PC-9 (cell line): ENCODE data around the gene MGLL. TPM values are rescaled to one million over a fixed set of nuclear protein-coding genes. Genes with fewer than 3 reads are reported as not detected.

Source experiments
- BruUV-seq: library from RNA; stranded (reverse); fragments of 400-500 nt; replicated peaks from 2 replicates; lab custom pipeline; 2021; lab: Mats Ljungman, UMichigan
- CTCF ChIA-PET: fragments of 300-600 bp; sonication (Branson Sonifier 250); formaldehyde crosslinking; loops from one replicate; lab custom pipeline; 2022; ENCODE audit warnings: antibody characterized with exemption; lab: Charles Lee
- POLR2A ChIA-PET: fragments of 300-600 bp; sonication (Branson Sonifier 250); formaldehyde crosslinking; loops from one replicate; lab custom pipeline; 2022; ENCODE audit warnings: antibody characterized with exemption; ENCODE audit not compliant: unreplicated experiment; lab: Charles Lee
- DNase-seq, 2 experiments: peaks; one replicate each; pipeline versions ENCODE4 v3.0.0 to v3.0.0-alpha.2; 2015 to 2022; ENCODE audit warnings: mixed read lengths in 1 of 2
- H2AFZ ChIP-seq: fragments of 200-600 bp; sonication (generic); 2 replicates; pipeline ENCODE4 v1.8.1; 2017; ENCODE audit warnings: antibody characterized with exemption
- H3F3A ChIP-seq: fragments of 200-600 bp; sonication (generic); 2 replicates; pipeline ENCODE4 v1.8.1; 2017; ENCODE audit warnings: antibody characterized with exemption, mild to moderate bottlenecking, low read depth; ENCODE audit not compliant: insufficient read depth
- H3K27ac ChIP-seq: fragments of 200-600 bp; sonication (generic); 2 replicates; pipeline ENCODE4 v1.6.1; 2016; ENCODE audit warnings: mixed run types
- H3K27me3 ChIP-seq: fragments of 200-600 bp; sonication (generic); 2 replicates; pipeline ENCODE4 v1.6.1; 2016; ENCODE audit warnings: low read depth, mixed run types; ENCODE audit not compliant: insufficient read depth
- H3K36me3 ChIP-seq: fragments of 200-600 bp; sonication (generic); 2 replicates; pipeline ENCODE4 v1.6.1; 2016; ENCODE audit warnings: low read depth, mixed run types
- H3K4me1 ChIP-seq: fragments of 200-600 bp; sonication (generic); replicated peaks from 2 replicates; pipeline ENCODE4 v1.6.1; 2016; ENCODE audit warnings: mixed run types; ENCODE audit not compliant: insufficient read depth
- H3K4me2 ChIP-seq: fragments of 200-600 bp; sonication (generic); 2 replicates; pipeline ENCODE4 v1.6.1; 2017; ENCODE audit warnings: mixed run types
- H3K4me3 ChIP-seq: fragments of 200-600 bp; sonication (generic); 2 replicates; pipeline ENCODE4 v1.6.1; 2016; ENCODE audit warnings: mixed run types
- H3K79me2 ChIP-seq: fragments of 200-600 bp; sonication (generic); 2 replicates; pipeline ENCODE4 v1.6.1; 2017; ENCODE audit warnings: low read depth, mixed run types
- H3K9me2 ChIP-seq: fragments of 200-600 bp; sonication (generic); 2 replicates; pipeline ENCODE4 v1.8.1; 2017; ENCODE audit warnings: mild to moderate bottlenecking; ENCODE audit not compliant: insufficient read depth
- H3K9me3 ChIP-seq: fragments of 200-600 bp; sonication (generic); 2 replicates; pipeline ENCODE4 v1.8.1; 2016; ENCODE audit warnings: low read depth; ENCODE audit not compliant: insufficient read depth
- H4K20me1 ChIP-seq: fragments of 200-600 bp; sonication (generic); 2 replicates; pipeline ENCODE4 v1.8.1; 2017; ENCODE audit not compliant: insufficient read depth
- CTCF ChIP-seq: fragments of 200-600 bp; sonication (generic); conservative IDR thresholded peaks from 2 replicates; pipeline ENCODE4 v1.6.1; 2017; ENCODE audit warnings: mixed run types, antibody characterized with exemption, mild to moderate bottlenecking, moderate library complexity
- EZH2 ChIP-seq: fragments of 200-600 bp; sonication (generic); IDR thresholded peaks from 2 replicates; pipeline ENCODE4 v1.8.0; 2017; ENCODE audit warnings: antibody characterized with exemption, low read depth
- intact Hi-C: fragments of 100-400 bp; cut with micrococcal nuclease; formaldehyde crosslinking; loops from one replicate; pipeline ENCODE4 v1.10.0; 2022; ENCODE audit not compliant: unreplicated experiment
- total RNA-seq: library from RNA; stranded (reverse); gene quantifications from 2 replicates; pipeline ENCODE4 v1.2.3, GENCODE V29; 2021

MGLL gene
- total RNA-seq, 1 experiment from 2014 or later = 30.7 TPM

- Histone ChIP-seq H3K4me1 (peaks cover 64% of the 10 kb centered on the region), H2AFZ (no peak overlapping the region), H3K36me3 (no peaks in the 10 kb centered on the region), H3K9me2 (no peaks in the 10 kb centered on the region), H3K4me2 (peak overlapping the region; percentile 52), H3F3A (peaks cover 51% of the 10 kb centered on the region), H3K9me3 (no peaks in the 10 kb centered on the region), H3K27ac (peak overlapping the region; percentile 91), H3K27me3 (no peaks in the 10 kb centered on the region), H4K20me1 (no peaks in the 10 kb centered on the region), H3K4me3 (no peak overlapping the region), H3K79me2 (peaks cover 12% of the 10 kb centered on the region)
- no TSS peak for BruUV-seq
- TF ChIP-seq EZH2 (no peak), CTCF (no peak)
- POLR2A ChIA-PET = interaction anchor here (0.5 to 0.7 kb wide), 3 partner anchors 15 to 67 kb away, joined by 3 to 8 read pairs (median 5); no protein-coding TSS in a partner anchor
- intact Hi-C loops = no loop called here
- CTCF ChIA-PET = interaction anchor here (0.7 kb wide), 1 partner anchor 16 kb away, joined by 3 read pairs; no protein-coding TSS in a partner anchor
- peak in 1 of 2 experiments; percentile 84 for DNase-seq
Observed at GRCh38 chr3:127750226-127751031, 71.9 kb downstream of the MGLL start.

GRCh38 chr3:127749787-127750225 is 72.5 kb downstream of the MGLL start:
- DNase-seq = no peak
- no peak overlapping the region for H2AFZ ChIP-seq
- no peaks in the 10 kb centered on the region for H3K9me3 ChIP-seq
- BruUV-seq = no TSS peak
- no peaks in the 10 kb centered on the region for H3K9me2 ChIP-seq
- intact Hi-C loops = loop anchor here (5.0 kb wide), 1 partner anchor 78 kb away; the partner anchor contains the start of gene ABTB1
- peaks cover 70% of the 10 kb centered on the region for H3K4me1 ChIP-seq
- H3K79me2 ChIP-seq = peaks cover 12% of the 10 kb centered on the region
- H3K4me3 ChIP-seq = no peak overlapping the region
- H3F3A ChIP-seq = peaks cover 58% of the 10 kb centered on the region
- no peak overlapping the region for H3K4me2 ChIP-seq
- H3K27me3 ChIP-seq = no peaks in the 10 kb centered on the region
- ChIA-PET POLR2A (no interaction called here), CTCF (no interaction called here)
- no peaks in the 10 kb centered on the region for H4K20me1 ChIP-seq
- peak overlapping the region; percentile 91 for H3K27ac ChIP-seq
- no peaks in the 10 kb centered on the region for H3K36me3 ChIP-seq
- TF ChIP-seq CTCF (no peak), EZH2 (no peak)

- H2AFZ ChIP-seq = no peak overlapping the region
- ChIA-PET CTCF (no interaction called here), POLR2A (no interaction called here)
- no peaks in the 10 kb centered on the region for H4K20me1 ChIP-seq
- no peak overlapping the region for H3K4me3 ChIP-seq
- no peaks in the 10 kb centered on the region for H3K36me3 ChIP-seq
- peaks cover 12% of the 10 kb centered on the region for H3K79me2 ChIP-seq
- no peaks in the 10 kb centered on the region for H3K9me2 ChIP-seq
- intact Hi-C loops = loop anchor here (5.0 kb wide), 1 partner anchor 77 kb away; the partner anchor contains the start of gene ABTB1
- no peak for TF ChIP-seq CTCF
- no peak for TF ChIP-seq EZH2
- 0 out of 2 replicates have a peak overlapping the region, but pooled peaks have one; percentile 71 for H3K4me2 ChIP-seq
- no peak for DNase-seq
- peaks cover 73% of the 10 kb centered on the region for H3K4me1 ChIP-seq
- peak overlapping the region; percentile 91 for H3K27ac ChIP-seq
- no peaks in the 10 kb centered on the region for H3K9me3 ChIP-seq
- no peaks in the 10 kb centered on the region for H3K27me3 ChIP-seq
- no TSS peak for BruUV-seq
- peaks cover 58% of the 10 kb centered on the region for H3F3A ChIP-seq
Observed at GRCh38 chr3:127749361-127749760, 73.0 kb downstream of the MGLL start.
